H1 (cell line): ENCODE data around the gene MRPL4. TPM values are rescaled to one million over a fixed set of nuclear protein-coding genes. Genes with fewer than 3 reads are reported as not detected.

ENCODE experiments used
- CTCF ChIA-PET: fragments of 300-600 bp; sonication (Branson Sonifier 250); formaldehyde crosslinking; loops from one replicate; lab custom pipeline; 2021; ENCODE audit not compliant: partially characterized antibody; lab: Charles Lee
- POLR2A ChIA-PET: fragments of 300-600 bp; sonication (Branson Sonifier 250); formaldehyde crosslinking; loops from one replicate; lab custom pipeline; 2021; ENCODE audit warnings: inconsistent platforms; ENCODE audit not compliant: partially characterized antibody; lab: Charles Lee
- DNase-seq, 2 experiments: peaks; one replicate each; pipeline versions ENCODE4 v3.0.0 to v3.0.0-alpha.2; 2010 to 2022; ENCODE audit warnings: low spot score in 2 of 2, low read depth in 1 of 2, mixed read lengths in 1 of 2
- FAIRE-seq: peaks from 2 replicates; lab custom pipeline; 2011; peaks lifted over from hg19 to GRCh38; lab: Jason Lieb, UNC
- H2AFZ ChIP-seq: 2 replicates; pipeline ENCODE4 v1.8.1; 2012; ENCODE audit warnings: low read length, inconsistent platforms
- H2AK5ac ChIP-seq: 2 replicates; pipeline ENCODE4 v1.6.1; 2013; ENCODE audit warnings: low read depth, low read length
- H2BK120ac ChIP-seq: replicated peaks from 2 replicates; pipeline ENCODE3; 2013; ENCODE audit warnings: low read depth, low read length, inconsistent platforms
- H2BK12ac ChIP-seq: 2 replicates; pipeline ENCODE4 v1.6.1; 2013; ENCODE audit warnings: low read depth, low read length
- H2BK15ac ChIP-seq: 2 replicates; pipeline ENCODE4 v1.6.1; 2013; ENCODE audit warnings: low read length
- H2BK20ac ChIP-seq: 2 replicates; pipeline ENCODE4 v1.6.1; 2013; ENCODE audit warnings: low read length
- H2BK5ac ChIP-seq: 2 replicates; pipeline ENCODE4 v1.6.1; 2013; ENCODE audit warnings: low read depth, low read length
- H3K14ac ChIP-seq: 2 replicates; pipeline ENCODE4 v1.6.1; 2013; ENCODE audit warnings: inconsistent platforms; ENCODE audit not compliant: insufficient read length
- H3K18ac ChIP-seq: 2 replicates; pipeline ENCODE4 v1.6.1; 2013; ENCODE audit warnings: low read length; ENCODE audit errors: extremely low read depth
- H3K23ac ChIP-seq: 2 replicates; pipeline ENCODE4 v1.6.1; 2013; ENCODE audit warnings: inconsistent platforms; ENCODE audit not compliant: insufficient read length
- H3K23me2 ChIP-seq: 2 replicates; pipeline ENCODE4 v1.6.1; 2013; ENCODE audit warnings: low read depth, low read length
- H3K27ac ChIP-seq: 2 replicates; pipeline ENCODE4 v1.6.1; 2011; ENCODE audit warnings: low read depth, low read length, inconsistent platforms
- H3K27me3 ChIP-seq, 4 experiments: replicated peaks in 1 of 4; 1 replicate in 1 of 4; 2 replicates in 3 of 4; pipeline versions ENCODE4 v1.6.1 to v1.8.1; 2011 to 2013; ENCODE audit warnings: low read length in 3 of 4, mild to moderate bottlenecking in 3 of 4, inconsistent platforms in 2 of 4, mixed read lengths in 2 of 4, moderate library complexity in 1 of 4; ENCODE audit not compliant: control insufficient read depth in 3 of 4, insufficient read depth in 3 of 4; ENCODE audit errors: extremely low read depth in 1 of 4
- H3K36me3 ChIP-seq, 4 experiments: 2 replicates each; pipeline versions ENCODE4 v1.6.1 to v1.8.1; 2011 to 2013; ENCODE audit warnings: mild to moderate bottlenecking in 4 of 4, low read length in 3 of 4, moderate library complexity in 2 of 4, control low read depth in 1 of 4, inconsistent platforms in 1 of 4; ENCODE audit not compliant: insufficient read depth in 4 of 4, control insufficient read depth in 2 of 4
- H3K4ac ChIP-seq: replicated peaks from 2 replicates; pipeline ENCODE3; 2013; ENCODE audit warnings: low read length, low read depth, mixed read lengths, inconsistent platforms; ENCODE audit not compliant: insufficient read length
- H3K4me1 ChIP-seq, 4 experiments: replicated peaks in 1 of 4; 1 replicate in 1 of 4; 2 replicates in 3 of 4; pipeline versions ENCODE4 v1.6.1 to v1.8.1; 2011 to 2013; ENCODE audit warnings: low read length in 3 of 4, inconsistent platforms in 2 of 4, mixed read lengths in 1 of 4; ENCODE audit not compliant: insufficient read depth in 4 of 4, control insufficient read depth in 3 of 4
- H3K4me2 ChIP-seq, 2 experiments: 2 replicates each; pipeline versions ENCODE4 v1.6.1 to v1.8.1; 2011 to 2013; ENCODE audit warnings: low read depth in 2 of 2, low read length in 2 of 2, control low read depth in 1 of 2, inconsistent platforms in 1 of 2, mild to moderate bottlenecking in 1 of 2; ENCODE audit not compliant: insufficient read depth in 1 of 2
- H3K4me3 ChIP-seq, 4 experiments: fragments of 200-600, 300-600 bp in 1 of 4; sonication (generic), shearing (Covaris generic), sonication (Bioruptor Twin) in 1 of 4; 2 replicates each; pipeline versions ENCODE4 v1.5.1 to v1.8.1; 2011 to 2016; ENCODE audit warnings: low read length in 4 of 4, low read depth in 3 of 4, control low read depth in 2 of 4, inconsistent platforms in 2 of 4, mild to moderate bottlenecking in 2 of 4, mixed read lengths in 1 of 4, moderate library complexity in 1 of 4; ENCODE audit not compliant: insufficient read depth in 2 of 4; ENCODE audit errors: extremely low read depth in 1 of 4
- H3K56ac ChIP-seq: replicated peaks from 2 replicates; pipeline ENCODE3; 2013; ENCODE audit warnings: low read depth, mild to moderate bottlenecking, mixed read lengths, low read length, inconsistent platforms; ENCODE audit not compliant: insufficient read length
- H3K79me1 ChIP-seq: 2 replicates; pipeline ENCODE4 v1.6.1; 2013; ENCODE audit warnings: low read depth, low read length, control low read depth
- H3K79me2 ChIP-seq, 2 experiments: 2 replicates each; pipeline versions ENCODE4 v1.6.1 to v1.8.1; 2012 to 2013; ENCODE audit warnings: low read length in 2 of 2, mild to moderate bottlenecking in 2 of 2, inconsistent platforms in 1 of 2; ENCODE audit not compliant: insufficient read depth in 2 of 2, control insufficient read depth in 1 of 2
- H3K9ac ChIP-seq, 4 experiments: replicated peaks in 1 of 4; 1 replicate in 1 of 4; 2 replicates in 3 of 4; pipeline versions ENCODE4 v1.6.1 to v1.8.1; 2011 to 2013; ENCODE audit warnings: low read depth in 3 of 4, low read length in 3 of 4, control low read depth in 2 of 4, mild to moderate bottlenecking in 2 of 4, moderate library complexity in 2 of 4, inconsistent platforms in 1 of 4; ENCODE audit errors: extremely low read depth in 1 of 4
- H3K9me3 ChIP-seq, 2 experiments: 2 replicates each; pipeline versions ENCODE4 v1.6.1 to v1.8.1; 2012 to 2013; ENCODE audit warnings: mild to moderate bottlenecking in 2 of 2, moderate library complexity in 2 of 2, control low read depth in 1 of 2, inconsistent platforms in 1 of 2, low read depth in 1 of 2, low read length in 1 of 2, mixed read lengths in 1 of 2; ENCODE audit not compliant: insufficient read depth in 2 of 2
- H4K20me1 ChIP-seq, 2 experiments: replicated peaks in 1 of 2; 2 replicates each; pipeline versions ENCODE3 to v1.8.1; 2011 to 2013; ENCODE audit warnings: inconsistent platforms in 2 of 2, low read length in 2 of 2, mild to moderate bottlenecking in 1 of 2; ENCODE audit not compliant: insufficient read depth in 2 of 2, control insufficient read depth in 1 of 2
- H4K5ac ChIP-seq: 2 replicates; pipeline ENCODE4 v1.6.1; 2013; ENCODE audit warnings: low read length, low read depth, mixed read lengths, inconsistent platforms; ENCODE audit not compliant: insufficient read length
- H4K8ac ChIP-seq: 2 replicates; pipeline ENCODE4 v1.8.0; 2013; ENCODE audit warnings: mild to moderate bottlenecking, moderate library complexity, low read length, inconsistent platforms; ENCODE audit not compliant: insufficient read depth; ENCODE audit errors: extremely low read depth
- H4K91ac ChIP-seq: replicated peaks from 2 replicates; pipeline ENCODE3; 2013; ENCODE audit warnings: low read length, mixed read lengths, inconsistent platforms; ENCODE audit not compliant: insufficient read length
- ASH2L ChIP-seq: fragments of 200-600, 300-600 bp; sonication (generic); IDR thresholded peaks from one replicate; pipeline ENCODE4 v1.7.1; 2017; ENCODE audit warnings: low read length
- CEBPB ChIP-seq: IDR thresholded peaks from 2 replicates; pipeline ENCODE4 v1.6.1; 2012; ENCODE audit warnings: low read depth, low read length
- CTBP2 ChIP-seq: IDR thresholded peaks from 2 replicates; pipeline ENCODE4 v1.7.0; 2011; ENCODE audit warnings: borderline replicate concordance, mild to moderate bottlenecking, moderate library complexity, mixed read lengths, low read length; ENCODE audit not compliant: insufficient read depth, insufficient read length
- NRF1 ChIP-seq: IDR thresholded peaks from 2 replicates; pipeline ENCODE4 v1.6.1; 2011; ENCODE audit warnings: mild to moderate bottlenecking, low read depth, low read length, improper control_type of control experiment
- RAD21 ChIP-seq, 2 experiments: IDR thresholded peaks in 1 of 2; conservative IDR thresholded peaks in 1 of 2; 2 replicates each; pipeline ENCODE4 v1.6.1; 2011; ENCODE audit warnings: low read depth in 2 of 2, low read length in 2 of 2, improper control_type of control experiment in 1 of 2, inconsistent platforms in 1 of 2, mild to moderate bottlenecking in 1 of 2, moderate library complexity in 1 of 2
- RNF2 ChIP-seq: fragments of 200-900, 300-1000 bp; sonication (generic); IDR thresholded peaks from 2 replicates; pipeline ENCODE4 v1.7.1; 2016; ENCODE audit warnings: borderline replicate concordance, low read depth, mild to moderate bottlenecking, antibody characterized with exemption, low read length; ENCODE audit not compliant: poor library complexity, severe bottlenecking; ENCODE audit errors: missing control alignments
- SUZ12 ChIP-seq: fragments of 200-600 bp; sonication (generic); IDR thresholded peaks from 2 replicates; pipeline ENCODE4 v1.6.1; 2012; ENCODE audit warnings: mild to moderate bottlenecking, inconsistent platforms, low read length, moderate library complexity, mixed read lengths
- TAF1 ChIP-seq: IDR thresholded peaks from 2 replicates; pipeline ENCODE4 v1.6.1; 2011; ENCODE audit warnings: mild to moderate bottlenecking, low read depth, low read length
- YY1 ChIP-seq: IDR thresholded peaks from 2 replicates; pipeline ENCODE4 v1.6.1; 2011; ENCODE audit warnings: low read depth, mild to moderate bottlenecking, low read length
- WGBS, 2 experiments: shearing (Covaris generic) in 1 of 2; methylation state at CpG; one replicate each; pipeline versions ENCODE4 v1.1.6 to v1.1.7; 2013 to 2015; ENCODE audit warnings: low lambda C conversion rate in 2 of 2, mixed read lengths in 2 of 2, inconsistent platforms in 1 of 2, low coverage in 1 of 2, missing lambda C conversion rate in 1 of 2; ENCODE audit not compliant: insufficient replicate concordance in 2 of 2, insufficient coverage in 1 of 2, insufficient read length in 1 of 2; ENCODE audit errors: extremely low coverage in 1 of 2, missing lambda C conversion rate in 1 of 2; 5-methylcytosine and 5-hydroxymethylcytosine counted together
- polyA plus RNA-seq, 7 experiments: library from polyadenylated mRNA; depleted of rRNA in 3 of 7; stranded (reverse) in 5 of 7; unstranded in 2 of 7; fragments of >200 nt in 5 of 7; fragments of 200-250 nt in 2 of 7; gene quantifications; 1 replicate in 5 of 7; 2 replicates in 1 of 7; 4 replicates in 1 of 7; pipeline versions ENCODE4 v1.2.1 to v1.2.3, GENCODE V29; 2011 to 2013; ENCODE audit warnings: missing spikeins in 2 of 7, mixed read lengths in 2 of 7
- total RNA-seq: library from RNA; stranded (reverse); fragmentation: NEBNext Ultra II Directional; extraction: Animal tissue kit (Norgen Biotek cat#: 25700); gene quantifications from 2 replicates; pipeline ENCODE4 v1.2.1, GENCODE V29; 2021

Gene MRPL4
- total and polyA plus RNA-seq, 2 of the 8 experiments (the other 6 are each of a cell fraction or from before 2014, with no cell fraction given) = 82.3 to 187 TPM

GRCh38 chr19:10209315-10209714, 42.7 kb upstream of the MRPL4 start:
- Histone ChIP-seq H3K79me2 (no peaks in the 10 kb centered on the region), H3K27me3 (no peaks in the 10 kb centered on the region), H3K27ac (no peak overlapping the region), H3K36me3 (no peaks in the 10 kb centered on the region), H2AK5ac (no peak overlapping the region), H2BK12ac (no peak overlapping the region), H2BK15ac (no peak overlapping the region), H2BK120ac (no peak overlapping the region), H3K23me2 (no peaks in the 10 kb centered on the region), H4K5ac (no peak overlapping the region), H3K79me1 (no peaks in the 10 kb centered on the region), H2BK20ac (no peak overlapping the region), H3K4ac (no peak overlapping the region), H3K4me2 (no peak overlapping the region), H3K9ac (no peak overlapping the region), H3K14ac (no peak overlapping the region), H3K9me3 (peaks cover 0 to 5% of the 10 kb centered on the region in 2 experiments; a peak in 1 of 4 replicates), H2BK5ac (no peak overlapping the region), H3K4me3 (no peak overlapping the region), H2AFZ (no peak overlapping the region), H3K56ac (no peak overlapping the region), H3K4me1 (0 out of 7 replicates have a peak, but pooled peaks cover 0 to 3% (median 0%) of the 10 kb centered on the region in 4 experiments), H4K8ac (no peak overlapping the region), H3K18ac (no peak overlapping the region), H4K91ac (no peak overlapping the region), H3K23ac (no peak overlapping the region), H4K20me1 (no peaks in the 10 kb centered on the region)
- ChIA-PET CTCF (interaction anchor here (1.2 to 7.9 kb wide), 6 partner anchors 10 to 179 kb away, joined by 3 to 59 read pairs (median 3); no protein-coding TSS in a partner anchor), POLR2A (interaction anchor here (1.1 to 1.8 kb wide), 3 partner anchors 11 to 15 kb away, joined by 3 to 9 read pairs (median 3); partner anchors contain the start of gene DNMT1)
- DNase-seq = no peak
- TF ChIP-seq YY1 = no peak
- TF ChIP-seq NRF1 = no peak
- no peak for TF ChIP-seq CTBP2
- TF ChIP-seq ASH2L = no peak
- no peak for TF ChIP-seq RAD21 (IDR thresholded peaks at IDR 0.05 in 1 of 2, conservative IDR thresholded peaks at IDR 0.05 in 1 of 2; ENCODE audit: low read depth in 2 of 2, low read length in 2 of 2)
- no peak for TF ChIP-seq CEBPB
- no peak for TF ChIP-seq RNF2
- TF ChIP-seq SUZ12 = no peak
- TF ChIP-seq TAF1 = no peak
- FAIRE-seq = no peak
- WGBS, 2 experiments = 70% methylated on average over 4 of the region's 4 CpGs; no CpG with 5 or more reads in 1 of the 2 experiments
